CD4-positive, alpha-beta T cell (primary cell): ENCODE data around the gene SRGAP1. TPM values are rescaled to one million over a fixed set of nuclear protein-coding genes. Genes with fewer than 3 reads are reported as not detected.

Source experiments
- ATAC-seq: fragments of 200-7000 bp; cut with Tn5 transposase; one replicate; pipeline ENCODE4 v1.10.0; 2022; ENCODE audit warnings: mild to moderate bottlenecking; ENCODE audit not compliant: poor library complexity
- CTCF ChIA-PET: fragments of 350-600 bp; sonication (Branson Sonifier 250); formaldehyde crosslinking; loops from one replicate; lab custom pipeline; 2021; ENCODE audit warnings: antibody characterized with exemption, inconsistent platforms; lab: Charles Lee
- POLR2A ChIA-PET: fragments of 350-600 bp; sonication (Branson Sonifier 250); formaldehyde crosslinking; loops from one replicate; lab custom pipeline; 2021; ENCODE audit warnings: antibody characterized with exemption, inconsistent platforms; lab: Charles Lee
- DNase-seq, 14 experiments: peaks; one replicate each; pipeline ENCODE4 v3.0.0-alpha.2; 2013 to 2020; ENCODE audit warnings: mixed read lengths in 2 of 14
- H3K27ac ChIP-seq, 2 donors: one replicate each; pipeline versions ENCODE4 v1.5.1 to v1.7.0; 2013; ENCODE audit warnings: low read length in 2 of 2, low read depth in 1 of 2, mild to moderate bottlenecking in 1 of 2
- H3K27me3 ChIP-seq, 2 experiments: 1 replicate in 1 of 2; 2 replicates in 1 of 2; pipeline versions ENCODE4 v1.6.1 to v1.7.0; 2013; ENCODE audit warnings: low read length in 2 of 2, control low read depth in 1 of 2, mild to moderate bottlenecking in 1 of 2, moderate library complexity in 1 of 2; ENCODE audit not compliant: insufficient read depth in 2 of 2, control insufficient read depth in 1 of 2
- H3K36me3 ChIP-seq: one replicate; pipeline ENCODE4 v1.6.1; 2013; ENCODE audit warnings: low read length, control low read depth; ENCODE audit not compliant: insufficient read depth
- H3K4me1 ChIP-seq: one replicate; pipeline ENCODE4 v1.6.1; 2013; ENCODE audit warnings: low read length, control low read depth; ENCODE audit not compliant: insufficient read depth
- H3K4me3 ChIP-seq: one replicate; pipeline ENCODE4 v1.5.1; 2013; ENCODE audit warnings: mild to moderate bottlenecking, low read length, moderate library complexity
- H3K9me3 ChIP-seq, 2 experiments: 1 replicate in 1 of 2; 2 replicates in 1 of 2; pipeline versions ENCODE4 v1.6.1 to v1.7.0; 2013; ENCODE audit warnings: low read length in 2 of 2, mild to moderate bottlenecking in 2 of 2, control low read depth in 1 of 2, moderate library complexity in 1 of 2; ENCODE audit not compliant: control insufficient read depth in 1 of 2, insufficient read depth in 1 of 2
- H3K27ac Mint-ChIP-seq: one replicate; pipeline ENCODE4 v1.8.0; 2020; ENCODE audit warnings: mixed read lengths
- H3K27me3 Mint-ChIP-seq: one replicate; pipeline ENCODE4 v1.8.0; 2021; ENCODE audit warnings: mixed read lengths
- H3K36me3 Mint-ChIP-seq: one replicate; pipeline ENCODE4 v1.8.0; 2021; ENCODE audit warnings: low read depth, mixed read lengths
- H3K4me1 Mint-ChIP-seq: one replicate; pipeline ENCODE4 v1.8.0; 2021; ENCODE audit warnings: low read depth, mixed read lengths
- H3K4me3 Mint-ChIP-seq: one replicate; pipeline ENCODE4 v1.8.0; 2020; ENCODE audit warnings: mild to moderate bottlenecking, mixed read lengths
- H3K9me3 Mint-ChIP-seq: one replicate; pipeline ENCODE4 v1.8.0; 2020; ENCODE audit warnings: mixed read lengths
- CTCF ChIP-seq: fragments of 200-600 bp; IDR thresholded peaks from one replicate; pipeline ENCODE4 v1.8.0; 2022; ENCODE audit warnings: antibody characterized with exemption, mild to moderate bottlenecking
- intact Hi-C, 2 experiments: fragments of 100-400 bp; cut with DNase I in 1 of 2; cut with micrococcal nuclease in 1 of 2; formaldehyde crosslinking; loops; one replicate each; pipeline versions ENCODE4 v1.15.1 to v1.9.0; 2023 to 2025; cut with DNase I, micrococcal nuclease
- total RNA-seq, 174 experiments: library from RNA in 2 of 174; stranded (reverse) in 2 of 174; gene quantifications; one replicate each; pipeline ENCODE4 v1.2.3 and lab custom pipeline; 2021 to 2026

SRGAP1 gene
- total RNA-seq, 2 experiments from 2014 or later = 0.03 TPM; not detected in 1

GRCh38 chr12:64088431-64089349, 244.2 kb downstream of the SRGAP1 start:
- Mint-ChIP-seq H3K27ac (no peak overlapping the region), H3K27me3 (peaks cover 12% of the 10 kb centered on the region), H3K9me3 (no peaks in the 10 kb centered on the region), H3K4me3 (no peak overlapping the region), H3K4me1 (no peaks in the 10 kb centered on the region), H3K36me3 (no peaks in the 10 kb centered on the region)
- no peak for ATAC-seq
- no peaks in the 10 kb centered on the region for H3K9me3 ChIP-seq
- ChIA-PET CTCF (no interaction called here), POLR2A (no interaction called here)
- H3K27me3 ChIP-seq = no peaks in the 10 kb centered on the region
- no peak overlapping the region for H3K4me3 ChIP-seq
- intact Hi-C loops = no loop called here
- no peaks in the 10 kb centered on the region for H3K36me3 ChIP-seq
- TF ChIP-seq CTCF = no peak
- H3K4me1 ChIP-seq = no peaks in the 10 kb centered on the region
- peak in 3 of 14 experiments; percentile 7 to 49 (median 37) for DNase-seq
- H3K27ac ChIP-seq = no peak overlapping the region

GRCh38 chr12:64090047-64090446, 245.5 kb downstream of the SRGAP1 start:
- Histone ChIP-seq H3K4me1 (no peaks in the 10 kb centered on the region), H3K27ac (no peak overlapping the region), H3K4me3 (no peak overlapping the region), H3K9me3 (no peaks in the 10 kb centered on the region), H3K27me3 (no peaks in the 10 kb centered on the region), H3K36me3 (no peaks in the 10 kb centered on the region)
- DNase-seq (no peak), ATAC-seq (no peak)
- H3K27me3 Mint-ChIP-seq = peaks cover 9% of the 10 kb centered on the region
- H3K36me3 Mint-ChIP-seq = no peaks in the 10 kb centered on the region
- intact Hi-C loops = no loop called here
- H3K9me3 Mint-ChIP-seq = no peaks in the 10 kb centered on the region
- H3K4me1 Mint-ChIP-seq = no peaks in the 10 kb centered on the region
- H3K4me3 Mint-ChIP-seq = no peak overlapping the region
- no peak overlapping the region for H3K27ac Mint-ChIP-seq
- ChIA-PET POLR2A (no interaction called here), CTCF (no interaction called here)
- TF ChIP-seq CTCF = no peak

- no peak for ATAC-seq
- CTCF ChIA-PET = no interaction called here
These were observed 246.7 kb downstream of the SRGAP1 start for GRCh38 chr12:64091186-64091585.

More at GRCh38 chr12:64091186-64091585, 246.7 kb downstream of the SRGAP1 start:
- no peak for TF ChIP-seq CTCF
- Histone ChIP-seq H3K4me1 (no peaks in the 10 kb centered on the region), H3K27me3 (no peaks in the 10 kb centered on the region), H3K27ac (no peak overlapping the region), H3K4me3 (no peak overlapping the region), H3K36me3 (no peaks in the 10 kb centered on the region), H3K9me3 (no peaks in the 10 kb centered on the region)
- no peaks in the 10 kb centered on the region for H3K9me3 Mint-ChIP-seq
- H3K36me3 Mint-ChIP-seq = no peaks in the 10 kb centered on the region
- no peak for DNase-seq
- intact Hi-C loops = no loop called here
- H3K27me3 Mint-ChIP-seq = peaks cover 4% of the 10 kb centered on the region
- H3K4me3 Mint-ChIP-seq = no peak overlapping the region
- H3K4me1 Mint-ChIP-seq = no peaks in the 10 kb centered on the region
- POLR2A ChIA-PET = no interaction called here
- H3K27ac Mint-ChIP-seq = no peak overlapping the region
